ENCODE data around the gene ASMTL.
"Not testable (repeated sequence)": the region's sequence is repeated elsewhere in the genome, so short reads cannot be mapped to it uniquely, and the experiment has no call there.

ASMTL gene

DNA sequence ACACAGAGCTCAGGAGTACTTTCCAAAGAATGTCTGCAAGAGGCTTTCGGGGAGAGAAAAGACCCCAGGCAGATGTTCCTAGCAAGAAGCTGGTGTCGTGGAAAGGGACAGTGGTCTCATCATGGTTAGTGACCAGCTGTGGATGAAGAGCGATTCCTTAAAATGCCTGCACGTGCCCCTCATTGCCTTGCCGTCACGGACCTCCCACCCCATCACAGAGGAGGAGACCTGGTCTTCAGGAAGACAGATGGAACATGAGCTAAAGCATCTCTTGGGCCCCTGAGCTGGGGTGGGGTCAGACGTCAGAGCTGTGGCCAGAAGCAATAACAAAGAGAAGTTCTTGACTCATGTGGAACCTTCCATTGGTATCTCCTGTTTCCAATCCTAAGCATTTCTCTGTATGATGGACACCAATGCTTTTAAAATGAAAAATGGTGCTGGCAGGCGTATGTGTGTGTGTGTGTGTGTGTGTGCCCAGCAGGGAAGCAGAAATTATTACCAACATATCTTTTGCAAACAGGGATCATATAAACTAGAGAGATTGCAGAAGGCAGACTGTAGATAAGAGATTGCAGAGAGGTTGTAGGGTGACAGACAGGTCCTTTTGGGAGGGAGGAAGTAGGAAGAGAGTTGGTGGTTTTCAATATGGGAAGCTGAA lies 25.2 kb upstream of the ASMTL start:
- Histone ChIP-seq H3K4me1 (ENCODE audit: control insufficient read depth in 1 of 2, insufficient read depth in 1 of 2, low read depth in 1 of 2, low read length in 1 of 2) (peaks cover 36 to 38% of the 10 kb centered on the region in 2 experiments), H3K36me3 (no peaks in the 10 kb centered on the region), H3K9me3 (no peaks in the 10 kb centered on the region), H3K4me3 (ENCODE audit: low read depth in 1 of 2, low read length in 1 of 2) (no peak overlapping the region), H3K27me3 (no peaks in the 10 kb centered on the region), H3K27ac (peak overlapping the region; percentile 65)
- TF ChIP-seq, protein P1, sequence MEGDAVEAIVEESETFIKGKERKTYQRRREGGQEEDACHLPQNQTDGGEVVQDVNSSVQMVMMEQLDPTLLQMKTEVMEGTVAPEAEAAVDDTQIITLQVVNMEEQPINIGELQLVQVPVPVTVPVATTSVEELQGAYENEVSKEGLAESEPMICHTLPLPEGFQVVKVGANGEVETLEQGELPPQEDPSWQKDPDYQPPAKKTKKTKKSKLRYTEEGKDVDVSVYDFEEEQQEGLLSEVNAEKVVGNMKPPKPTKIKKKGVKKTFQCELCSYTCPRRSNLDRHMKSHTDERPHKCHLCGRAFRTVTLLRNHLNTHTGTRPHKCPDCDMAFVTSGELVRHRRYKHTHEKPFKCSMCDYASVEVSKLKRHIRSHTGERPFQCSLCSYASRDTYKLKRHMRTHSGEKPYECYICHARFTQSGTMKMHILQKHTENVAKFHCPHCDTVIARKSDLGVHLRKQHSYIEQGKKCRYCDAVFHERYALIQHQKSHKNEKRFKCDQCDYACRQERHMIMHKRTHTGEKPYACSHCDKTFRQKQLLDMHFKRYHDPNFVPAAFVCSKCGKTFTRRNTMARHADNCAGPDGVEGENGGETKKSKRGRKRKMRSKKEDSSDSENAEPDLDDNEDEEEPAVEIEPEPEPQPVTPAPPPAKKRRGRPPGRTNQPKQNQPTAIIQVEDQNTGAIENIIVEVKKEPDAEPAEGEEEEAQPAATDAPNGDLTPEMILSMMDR (IDR thresholded peaks at IDR 0.05): no peak

DNA sequence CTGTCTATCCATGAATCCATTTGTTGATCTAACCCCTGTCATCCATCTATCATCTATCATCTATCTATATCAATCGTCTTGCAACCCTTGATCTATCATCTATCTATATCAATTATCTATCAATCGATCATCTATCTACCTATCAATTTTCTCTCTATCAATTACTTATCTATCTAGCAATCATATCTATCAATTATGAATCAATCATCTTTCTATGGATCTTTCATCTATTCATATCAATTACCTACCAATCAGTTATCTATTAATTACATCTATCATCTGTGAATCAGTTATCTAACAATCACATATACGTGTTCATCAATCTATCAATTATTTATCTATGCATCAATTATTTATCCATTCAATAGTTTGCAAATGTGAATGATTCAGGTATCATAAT lies 24.5 kb upstream of the ASMTL start:
- peak overlapping the region; percentile 65 for H3K27ac ChIP-seq
- no peak overlapping the region for H3K4me3 ChIP-seq (ENCODE audit: low read depth in 1 of 2, low read length in 1 of 2)
- H3K9me3 ChIP-seq: no peaks in the 10 kb centered on the region
- H3K36me3 ChIP-seq: no peaks in the 10 kb centered on the region
- TF ChIP-seq, protein P1 (IDR thresholded peaks at IDR 0.05): no peak
- H3K4me1 ChIP-seq (ENCODE audit: control insufficient read depth in 1 of 2, insufficient read depth in 1 of 2, low read depth in 1 of 2, low read length in 1 of 2): peaks cover 32 to 36% of the 10 kb centered on the region in 2 experiments
- no peaks in the 10 kb centered on the region for H3K27me3 ChIP-seq

DNA sequence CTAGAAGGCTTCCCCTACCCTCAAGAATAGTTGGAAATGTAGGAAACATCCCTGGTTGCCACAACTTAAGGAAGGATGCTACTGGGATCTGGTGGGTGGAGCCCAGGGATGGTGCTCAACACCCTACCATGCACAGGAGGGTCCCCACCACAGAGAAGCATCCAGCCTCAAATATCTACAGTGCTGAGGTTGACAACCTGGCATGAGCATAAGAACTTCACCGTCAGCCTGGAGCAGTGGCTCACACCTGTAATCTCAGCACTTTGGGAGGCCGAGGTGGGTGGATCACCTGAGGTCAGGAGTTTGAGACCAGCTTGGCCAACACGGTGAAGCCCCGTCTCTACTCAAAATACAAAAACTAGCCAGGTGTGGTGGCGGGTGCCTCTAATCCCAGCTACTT lies 24.0 kb upstream of the ASMTL start:
- no peak overlapping the region for H3K4me3 ChIP-seq (ENCODE audit: low read depth in 1 of 2, low read length in 1 of 2)
- no peaks in the 10 kb centered on the region for H3K9me3 ChIP-seq
- peaks cover 31 to 34% of the 10 kb centered on the region in 2 experiments for H3K4me1 ChIP-seq (ENCODE audit: control insufficient read depth in 1 of 2, insufficient read depth in 1 of 2, low read depth in 1 of 2, low read length in 1 of 2)
- no peak overlapping the region for H3K27ac ChIP-seq
- H3K36me3 ChIP-seq: no peaks in the 10 kb centered on the region
- no peaks in the 10 kb centered on the region for H3K27me3 ChIP-seq
- TF ChIP-seq, protein P1 (IDR thresholded peaks at IDR 0.05): no peak

DNA sequence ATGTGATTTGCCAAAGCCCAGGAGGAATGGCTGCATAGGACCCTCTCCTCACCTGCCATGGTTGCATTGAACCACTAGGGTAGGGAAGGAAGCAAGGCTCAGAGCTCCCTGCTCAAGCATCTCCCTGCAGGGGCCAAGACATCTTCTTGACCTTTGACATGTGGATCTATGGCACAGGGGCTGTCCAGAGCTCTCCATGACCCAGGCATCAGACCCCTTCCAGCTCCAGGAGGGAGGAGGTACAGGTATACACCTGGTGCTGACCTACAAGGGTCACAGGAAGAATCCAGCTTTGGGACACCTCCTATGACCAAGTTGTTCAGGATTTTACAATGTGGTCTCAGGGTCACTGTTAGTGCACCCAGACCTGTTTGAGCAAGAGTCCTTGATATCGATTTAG lies 23.2 kb upstream of the ASMTL start:
- Histone ChIP-seq H3K36me3 (no peaks in the 10 kb centered on the region), H3K27me3 (no peaks in the 10 kb centered on the region), H3K9me3 (no peaks in the 10 kb centered on the region), H3K4me1 (ENCODE audit: control insufficient read depth in 1 of 2, insufficient read depth in 1 of 2, low read depth in 1 of 2, low read length in 1 of 2) (peaks cover 26 to 29% of the 10 kb centered on the region in 2 experiments), H3K4me3 (ENCODE audit: low read depth in 1 of 2, low read length in 1 of 2) (no peak overlapping the region), H3K27ac (peak overlapping the region; percentile 9)
- TF ChIP-seq, protein P1 (IDR thresholded peaks at IDR 0.05): no peak

DNA sequence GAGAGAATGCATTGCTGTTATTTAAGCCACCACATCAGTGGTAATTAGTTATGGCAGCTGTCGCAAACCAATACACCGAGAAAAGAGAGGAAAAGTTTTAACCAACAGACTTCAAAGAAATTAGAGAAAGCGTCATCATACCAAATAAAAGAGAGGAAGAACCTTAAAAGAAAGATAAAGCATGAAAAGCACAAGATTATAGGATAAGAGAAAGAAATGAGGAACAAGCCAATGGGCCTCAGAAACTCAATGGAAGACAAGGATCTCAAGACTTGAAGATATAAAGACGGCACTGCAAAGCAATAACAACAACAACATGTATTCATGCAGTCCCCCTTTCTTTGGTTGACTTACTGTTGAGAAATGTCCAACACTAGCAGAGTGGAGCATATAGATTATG lies 22.8 kb upstream of the ASMTL start:
- H3K36me3 ChIP-seq: no peaks in the 10 kb centered on the region
- peak overlapping the region; percentile 9 for H3K27ac ChIP-seq
- TF ChIP-seq, protein P1 (IDR thresholded peaks at IDR 0.05): no peak
- no peaks in the 10 kb centered on the region for H3K9me3 ChIP-seq
- H3K27me3 ChIP-seq: no peaks in the 10 kb centered on the region
- no peak overlapping the region for H3K4me3 ChIP-seq (ENCODE audit: low read depth in 1 of 2, low read length in 1 of 2)
- peaks cover 23 to 28% of the 10 kb centered on the region in 2 experiments for H3K4me1 ChIP-seq (ENCODE audit: control insufficient read depth in 1 of 2, insufficient read depth in 1 of 2, low read depth in 1 of 2, low read length in 1 of 2)

DNA sequence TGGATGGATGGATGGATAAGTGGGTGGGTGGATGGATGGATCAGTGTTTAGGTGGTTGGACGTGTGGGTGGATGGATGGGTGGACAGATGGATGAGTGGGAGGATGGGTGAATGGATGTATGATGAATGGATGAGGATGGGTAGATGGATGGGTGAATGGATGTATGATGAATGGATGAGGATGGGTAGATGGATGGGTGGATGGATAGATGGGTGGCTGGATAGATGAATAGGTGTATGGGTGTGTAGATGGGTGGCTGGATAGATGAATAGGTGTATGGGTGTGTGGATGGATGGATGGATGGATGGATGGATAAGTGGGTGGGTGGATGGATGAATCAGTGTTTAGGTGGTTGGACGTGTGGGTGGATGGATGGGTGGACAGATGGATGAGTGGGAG lies 21.9 kb upstream of the ASMTL start:
- H3K4me3 ChIP-seq (ENCODE audit: low read depth in 1 of 2, low read length in 1 of 2); H3K27ac ChIP-seq; H3K9me3 ChIP-seq; H3K27me3 ChIP-seq; H3K36me3 ChIP-seq: not testable (repeated sequence)
- peaks cover 23 to 28% of the 10 kb centered on the region in 2 experiments for H3K4me1 ChIP-seq (ENCODE audit: control insufficient read depth in 1 of 2, insufficient read depth in 1 of 2, low read depth in 1 of 2, low read length in 1 of 2)
